Measurements from ENCODE around the gene TGFBR2.

The TGFBR2 gene

GRCh38 chr3:30687930-30688570, 81.6 kb downstream of the TGFBR2 start:
- no peak for DNase-seq (ENCODE audit: low read depth)
- TF ChIP-seq CTCF (conservative IDR thresholded peaks at IDR 0.05; ENCODE audit: low read depth, low read length), result no peak
- no peak overlapping the region for H3K4me3 ChIP-seq (ENCODE audit: low read length)

- peak; percentile 67 for DNase-seq (ENCODE audit: low read depth)
- H3K4me3 ChIP-seq (ENCODE audit: low read length), result no peak overlapping the region
- TF ChIP-seq CTCF (conservative IDR thresholded peaks at IDR 0.05; ENCODE audit: low read depth, low read length), result no peak
Measured at GRCh38 chr3:30688776-30689641, 82.6 kb downstream of the TGFBR2 start.

GRCh38 chr3:30690199-30690598, 83.8 kb downstream of the TGFBR2 start:
- DNase-seq (ENCODE audit: low read depth), result no peak

GRCh38 chr3:30691249-30691880, 85.0 kb downstream of the TGFBR2 start:
- no peak for DNase-seq (ENCODE audit: low read depth)
- TF ChIP-seq CTCF (conservative IDR thresholded peaks at IDR 0.05; ENCODE audit: low read depth, low read length), result no peak
- no peak overlapping the region for H3K4me3 ChIP-seq (ENCODE audit: low read length)

More at GRCh38 chr3:30690199-30690598, 83.8 kb downstream of the TGFBR2 start:
- no peak for TF ChIP-seq CTCF (conservative IDR thresholded peaks at IDR 0.05; ENCODE audit: low read depth, low read length)
- H3K4me3 ChIP-seq (ENCODE audit: low read length), result no peak overlapping the region

- no peak for TF ChIP-seq CTCF (conservative IDR thresholded peaks at IDR 0.05; ENCODE audit: low read depth, low read length)
- no peak overlapping the region for H3K4me3 ChIP-seq (ENCODE audit: low read length)
- DNase-seq (ENCODE audit: low read depth), result no peak
Measured at GRCh38 chr3:30691944-30692343, 85.5 kb downstream of the TGFBR2 start.

GRCh38 chr3:30692498-30693130, 86.2 kb downstream of the TGFBR2 start:
- no peak for DNase-seq (ENCODE audit: low read depth)
- TF ChIP-seq CTCF (conservative IDR thresholded peaks at IDR 0.05; ENCODE audit: low read depth, low read length), result no peak
- no peak overlapping the region for H3K4me3 ChIP-seq (ENCODE audit: low read length)

Measured in retinal pigment epithelial cell (primary cell).